IPS-18c (cell line): ENCODE data around the gene KLHL40.

ENCODE experiments used
- H3K4me3 ChIP-seq: 2 replicates; pipeline ENCODE4 v1.7.0; 2013; ENCODE audit warnings: low read depth, mild to moderate bottlenecking, low read length, moderate library complexity; ENCODE audit not compliant: insufficient read depth
- H3K9me3 ChIP-seq: one replicate; pipeline ENCODE4 v1.6.1; 2013; ENCODE audit warnings: mild to moderate bottlenecking, low read length, moderate library complexity; ENCODE audit not compliant: control insufficient read depth, insufficient read depth

The KLHL40 gene

DNA sequence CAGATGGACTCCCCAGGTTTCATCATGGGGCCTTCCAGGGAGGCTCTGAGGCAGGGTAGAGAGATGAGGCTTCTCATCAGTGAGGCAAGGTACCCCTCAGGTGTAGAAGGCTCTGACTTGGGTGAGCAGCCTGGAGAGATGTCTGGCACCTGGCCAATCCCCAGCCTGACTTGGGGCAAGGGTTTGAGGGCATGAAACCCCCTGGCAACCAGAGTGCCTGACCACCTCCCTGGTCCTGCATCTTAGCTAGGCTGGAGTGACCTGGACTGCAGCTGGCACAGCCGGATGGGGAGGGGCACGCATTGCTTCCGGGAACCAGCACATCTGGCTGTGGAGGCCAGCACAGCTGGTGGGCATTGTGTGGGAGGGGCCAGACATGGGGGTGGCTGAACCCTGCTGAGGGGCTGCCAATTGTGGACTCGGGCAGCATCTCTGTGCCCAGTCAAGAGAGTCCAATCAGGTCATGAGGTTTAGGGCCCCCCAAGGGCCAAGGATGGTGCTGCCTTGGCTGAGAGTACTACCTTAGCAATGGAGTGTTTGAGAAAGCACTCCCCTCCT, 29.9 kb upstream of the KLHL40 start:
- Histone ChIP-seq H3K9me3 (no peaks in the 10 kb centered on the region), H3K4me3 (peak overlapping the region; percentile 65)

DNA sequence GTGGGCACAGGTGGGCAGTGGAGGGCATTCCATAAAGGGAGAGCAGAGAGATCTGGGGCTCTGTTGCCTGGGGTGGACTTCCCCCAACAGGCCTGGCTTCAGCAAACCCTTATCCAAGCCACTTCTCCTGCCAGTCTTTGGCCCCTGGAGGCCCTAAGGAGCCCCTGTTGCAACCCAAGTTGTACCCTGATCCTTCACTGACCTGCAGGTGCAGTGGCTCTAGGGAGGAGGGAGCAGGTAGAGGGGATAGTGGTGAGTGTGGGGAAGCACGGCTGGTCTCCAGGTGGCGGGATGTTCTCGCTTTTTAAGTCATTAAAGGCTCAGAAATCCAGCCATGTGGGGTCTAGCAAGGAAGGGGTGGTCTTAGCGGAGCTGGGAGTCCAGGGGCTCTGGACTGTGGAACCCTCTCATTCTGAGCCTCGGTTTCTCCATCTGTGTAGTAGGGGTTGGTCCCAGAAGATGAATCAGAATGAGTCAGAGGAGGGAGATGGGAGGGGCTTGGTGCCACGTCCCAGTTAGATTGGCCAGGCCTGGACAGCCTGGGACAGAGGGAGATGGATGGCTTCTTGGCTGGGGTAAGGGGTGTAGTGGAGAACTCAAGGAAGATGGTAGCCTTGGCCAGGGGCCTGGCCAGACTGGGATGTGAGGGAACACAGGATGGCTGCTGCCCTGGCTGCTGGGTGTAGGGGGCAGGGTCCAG, 29.2 kb upstream of the KLHL40 start:
- Histone ChIP-seq H3K4me3 (no peak overlapping the region; the same call in 1 of the 2 replicates), H3K9me3 (no peaks in the 10 kb centered on the region)

DNA sequence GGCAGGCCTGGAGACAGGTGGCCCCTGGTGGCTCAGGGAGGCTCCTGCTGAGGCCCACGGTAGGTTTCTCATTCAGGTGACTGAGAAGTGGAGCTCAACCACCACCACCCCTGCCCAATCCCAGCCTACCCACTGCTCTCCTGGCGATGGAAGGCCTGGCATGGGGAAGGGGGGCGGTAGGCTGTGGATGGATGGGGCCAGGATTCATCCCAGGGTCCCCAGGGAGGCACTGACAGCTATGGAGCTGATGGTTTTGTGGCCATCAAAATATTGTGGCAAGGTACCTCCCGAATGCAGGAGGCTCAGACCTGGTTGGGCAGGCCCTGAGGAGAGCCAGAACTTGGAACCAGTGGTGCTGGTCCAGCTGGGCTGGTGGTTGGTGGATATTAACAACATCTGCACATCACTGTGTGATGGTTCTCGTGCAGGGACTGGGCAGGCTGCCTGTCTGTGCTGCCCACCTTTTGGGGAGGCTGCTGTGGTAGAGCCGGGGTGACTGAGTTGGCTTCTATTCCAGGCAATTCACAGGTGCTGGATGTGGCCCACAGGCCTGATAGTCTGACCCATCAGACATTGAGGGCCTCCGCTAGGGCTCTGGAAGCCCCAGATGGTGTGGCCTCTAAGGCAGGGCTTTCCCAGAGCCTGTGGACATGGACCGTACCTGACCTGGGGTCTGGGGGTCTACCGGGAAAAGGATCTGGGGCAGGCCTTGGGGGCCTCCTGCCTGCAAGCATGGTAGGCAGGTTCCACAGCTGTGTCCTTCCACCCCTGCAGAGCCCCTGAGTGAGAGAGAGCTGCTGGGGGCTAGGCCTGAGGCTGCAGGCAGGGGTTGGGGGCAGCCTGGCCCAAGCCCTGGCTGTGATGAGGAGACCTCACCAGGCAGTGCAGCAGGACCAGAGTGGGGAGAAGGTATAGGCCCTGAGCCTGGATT, 28.4 kb upstream of the KLHL40 start:
- no peaks in the 10 kb centered on the region for H3K9me3 ChIP-seq
- H3K4me3 ChIP-seq = no peak overlapping the region

DNA sequence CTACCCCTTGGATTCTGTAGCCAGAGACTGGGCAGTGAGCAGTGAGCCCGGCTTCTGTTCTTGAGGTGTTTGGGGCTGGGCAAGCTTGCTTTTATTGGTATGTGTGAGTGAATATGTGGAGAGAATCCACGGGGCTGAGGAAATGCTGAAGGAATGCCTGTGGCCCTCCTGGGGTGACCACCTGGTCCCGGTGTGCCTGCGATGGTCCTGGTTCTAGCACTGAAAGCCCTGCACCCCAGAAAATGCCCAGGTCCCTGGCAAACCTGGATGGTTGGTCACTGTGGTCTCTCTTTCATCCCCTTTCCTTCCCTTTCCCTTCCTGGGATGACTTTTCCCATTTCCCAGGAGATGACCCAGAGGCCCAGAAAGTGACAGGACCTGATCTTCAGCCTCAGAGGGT, 27.7 kb upstream of the KLHL40 start:
- H3K4me3 ChIP-seq = no peak overlapping the region
- no peaks in the 10 kb centered on the region for H3K9me3 ChIP-seq

- H3K4me3 ChIP-seq = no peak overlapping the region
- H3K9me3 ChIP-seq = no peaks in the 10 kb centered on the region
Observed at GRCh38 chr3:42658091-42658770, 27.1 kb upstream of the KLHL40 start.

GRCh38 chr3:42658771-42659390, 26.5 kb upstream of the KLHL40 start:
- Histone ChIP-seq H3K9me3 (no peaks in the 10 kb centered on the region), H3K4me3 (no peak overlapping the region)

- H3K9me3 ChIP-seq = no peaks in the 10 kb centered on the region
- no peak overlapping the region for H3K4me3 ChIP-seq
Observed at GRCh38 chr3:42659451-42660130, 25.7 kb upstream of the KLHL40 start.

GRCh38 chr3:42660131-42660715, 25.1 kb upstream of the KLHL40 start:
- Histone ChIP-seq H3K9me3 (no peaks in the 10 kb centered on the region), H3K4me3 (no peak overlapping the region)

- Histone ChIP-seq H3K4me3 (no peak overlapping the region; the same call in 1 of the 2 replicates), H3K9me3 (no peaks in the 10 kb centered on the region)
Observed at GRCh38 chr3:42660898-42661297, 24.4 kb upstream of the KLHL40 start.

- Histone ChIP-seq H3K9me3 (no peaks in the 10 kb centered on the region), H3K4me3 (no peak overlapping the region)
Observed at GRCh38 chr3:42661593-42662022, 23.7 kb upstream of the KLHL40 start.

DNA sequence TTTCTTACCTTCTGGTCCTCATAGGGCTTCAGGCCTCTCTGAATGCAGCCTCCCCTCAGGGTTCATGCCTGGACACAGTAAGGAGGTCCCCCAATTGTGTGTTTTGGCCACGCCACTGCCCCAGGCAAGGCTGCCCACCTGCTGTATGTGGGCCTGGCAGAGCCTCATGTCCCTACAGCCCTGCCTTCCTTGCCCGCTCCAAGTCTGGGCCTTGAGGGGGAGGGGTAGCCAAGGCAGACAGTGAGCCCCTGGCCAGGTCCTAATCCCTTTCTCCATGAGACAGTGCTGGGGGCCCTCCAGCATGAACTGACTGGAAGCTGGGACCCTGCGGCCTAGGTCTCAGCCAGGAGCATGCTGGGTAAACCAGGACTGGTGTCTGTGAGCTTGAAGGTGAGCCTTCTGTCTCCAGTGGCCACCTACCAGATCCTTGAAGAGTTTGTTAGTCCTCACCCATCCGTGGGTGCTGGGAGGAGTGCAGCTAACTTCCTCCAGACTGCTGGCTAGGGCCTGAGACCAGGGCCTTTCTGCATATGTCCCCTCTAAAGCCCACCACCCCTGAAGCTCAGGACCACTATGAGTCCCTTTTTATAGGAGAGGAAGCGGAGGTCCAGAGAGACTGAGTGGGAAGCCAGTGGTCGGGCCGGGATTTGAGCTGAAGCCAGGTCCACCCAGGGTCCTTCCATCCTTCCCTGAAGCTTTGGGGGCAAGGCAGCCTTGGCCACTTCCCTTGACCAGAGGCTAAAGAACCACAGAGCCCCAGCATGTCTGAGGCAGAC, 23.1 kb upstream of the KLHL40 start:
- H3K9me3 ChIP-seq = no peaks in the 10 kb centered on the region
- no peak overlapping the region for H3K4me3 ChIP-seq

- Histone ChIP-seq H3K4me3 (no peak overlapping the region), H3K9me3 (no peaks in the 10 kb centered on the region)
Observed at GRCh38 chr3:42662813-42663535, 22.4 kb upstream of the KLHL40 start.

- H3K9me3 ChIP-seq = no peaks in the 10 kb centered on the region
- no peak overlapping the region for H3K4me3 ChIP-seq
Observed at GRCh38 chr3:42663581-42664437, 21.5 kb upstream of the KLHL40 start.

DNA sequence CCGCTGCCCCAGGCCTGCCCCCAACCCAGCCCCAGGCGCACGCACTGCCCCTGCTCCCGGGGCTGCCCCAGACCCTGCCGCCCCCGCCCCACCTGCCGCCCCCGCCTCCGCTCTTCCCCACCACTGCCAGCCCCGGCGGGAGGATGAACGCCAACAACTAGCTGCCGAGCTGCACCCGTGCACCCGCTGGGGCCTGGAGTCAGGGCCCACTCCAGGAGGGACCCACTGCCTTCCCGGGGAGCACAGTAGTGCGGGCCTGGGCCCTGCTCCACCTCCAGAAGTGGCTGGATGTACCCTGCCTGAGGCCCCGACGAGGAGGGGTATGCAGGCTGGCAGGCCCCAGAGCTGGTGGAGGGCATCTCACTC, 20.9 kb upstream of the KLHL40 start:
- Histone ChIP-seq H3K9me3 (no peaks in the 10 kb centered on the region), H3K4me3 (no peak overlapping the region)
